Measurements from ENCODE around the gene PRXL2C. TPM values are rescaled to one million over a fixed set of nuclear protein-coding genes. Genes with fewer than 3 reads are reported as not detected.
"Not testable (repeated sequence)": the region's sequence is repeated elsewhere in the genome, so short reads cannot be mapped to it uniquely, and the experiment has no call there.

PRXL2C gene
- total and polyA plus RNA-seq, 5 donors: 10.6 to 27.3 (median 15.5) TPM

DNA sequence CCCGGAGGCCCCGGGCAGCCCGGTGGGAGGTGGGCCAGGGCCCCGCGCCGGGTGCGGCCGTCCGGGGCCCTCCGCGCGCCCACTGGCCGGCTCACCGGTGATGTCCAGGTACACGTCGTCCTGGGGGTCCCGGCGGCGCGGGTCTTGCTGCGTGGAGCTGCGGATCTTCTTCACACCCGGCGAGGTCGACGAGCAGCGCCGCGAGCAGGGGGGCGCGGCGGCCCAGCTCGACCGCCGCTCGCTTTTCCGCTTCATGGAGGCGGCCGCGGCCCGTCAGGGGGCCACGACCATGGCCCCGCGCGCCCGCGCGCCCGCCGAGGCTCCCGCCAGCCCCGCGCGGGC is 36.0 kb downstream of the PRXL2C start:
- H3K4me1 ChIP-seq (ENCODE audit: control insufficient read depth, insufficient read depth, low read length): no peaks in the 10 kb centered on the region
- under 1% methylated on average over 54 of the region's 54 CpGs for WGBS
- peak in 1 of 3 donors; percentile 61 for DNase-seq
- peak overlapping the region; percentile 94 for H3K4me3 ChIP-seq (ENCODE audit: low read length)
- peak overlapping the region; percentile 66 for H3K27ac ChIP-seq (ENCODE audit: low read length)
- no peaks in the 10 kb centered on the region for H3K9me3 ChIP-seq (ENCODE audit: control insufficient read depth, low read length)
- no peaks in the 10 kb centered on the region for H3K27me3 ChIP-seq (ENCODE audit: control insufficient read depth, insufficient read depth)
- ATAC-seq: peak; percentile 3 to 31
- intact Hi-C loops (cut with DNase I): no loop called here

GRCh38 chr9:96618209-96619123 is 36.7 kb downstream of the PRXL2C start:
- DNase-seq (peak; percentile 49 to 74 (median 68)), ATAC-seq (peak; percentile 34 to 52)
- Histone ChIP-seq H3K27me3 (ENCODE audit: control insufficient read depth, insufficient read depth) (no peaks in the 10 kb centered on the region), H3K4me3 (ENCODE audit: low read length) (peak overlapping the region; percentile 94), H3K9me3 (ENCODE audit: control insufficient read depth, low read length) (no peaks in the 10 kb centered on the region), H3K4me1 (ENCODE audit: control insufficient read depth, insufficient read depth, low read length) (no peaks in the 10 kb centered on the region), H3K27ac (ENCODE audit: low read length) (peak overlapping the region; percentile 38)
- WGBS: 6% methylated on average over 69 of the region's 69 CpGs
- intact Hi-C loops (cut with DNase I): no loop called here

DNA sequence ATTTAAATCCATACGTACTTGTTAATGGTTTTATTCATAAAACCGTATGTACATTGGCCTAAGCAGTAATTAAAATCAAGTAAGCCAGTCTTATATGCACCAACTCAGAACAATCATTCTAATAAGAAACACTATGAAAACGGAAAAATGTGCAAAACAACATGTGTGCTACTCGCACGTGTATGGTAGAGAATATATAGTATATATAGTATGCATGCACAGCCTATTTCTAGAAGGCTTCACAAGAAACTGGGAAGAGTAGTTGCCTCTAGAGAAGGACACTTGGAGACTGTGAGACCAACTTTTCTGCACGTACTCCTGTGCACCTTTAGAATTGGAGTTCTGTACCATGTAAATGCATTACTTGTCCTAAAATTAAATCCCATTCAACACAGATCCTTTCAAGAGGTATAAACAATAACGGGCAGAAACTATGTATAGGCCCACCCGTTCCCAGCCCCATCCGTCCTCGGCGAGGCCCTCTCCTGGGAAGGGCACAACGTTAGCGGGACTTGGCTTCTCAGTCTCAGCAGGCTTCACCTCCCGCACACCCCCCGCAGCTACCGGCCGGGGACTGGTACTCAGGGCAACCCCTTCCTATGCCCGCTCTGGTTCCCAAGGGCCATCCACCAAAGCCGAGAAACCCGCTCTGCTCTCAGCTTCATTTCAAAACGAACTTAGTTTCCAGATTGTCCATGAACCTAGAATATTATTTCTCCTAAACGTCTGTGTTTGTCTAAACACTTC is 37.5 kb downstream of the PRXL2C start:
- no peaks in the 10 kb centered on the region for H3K4me1 ChIP-seq (ENCODE audit: control insufficient read depth, insufficient read depth, low read length)
- 66% methylated on average over 22 of the region's 22 CpGs for WGBS
- intact Hi-C loops (cut with DNase I): no loop called here
- ATAC-seq: no peak
- DNase-seq: peak in 1 of 3 donors; percentile 61
- no peaks in the 10 kb centered on the region for H3K9me3 ChIP-seq (ENCODE audit: control insufficient read depth, low read length)
- H3K27me3 ChIP-seq (ENCODE audit: control insufficient read depth, insufficient read depth): no peaks in the 10 kb centered on the region
- H3K27ac ChIP-seq (ENCODE audit: low read length): peak overlapping the region; percentile 38
- peak overlapping the region; percentile 94 for H3K4me3 ChIP-seq (ENCODE audit: low read length)

DNA sequence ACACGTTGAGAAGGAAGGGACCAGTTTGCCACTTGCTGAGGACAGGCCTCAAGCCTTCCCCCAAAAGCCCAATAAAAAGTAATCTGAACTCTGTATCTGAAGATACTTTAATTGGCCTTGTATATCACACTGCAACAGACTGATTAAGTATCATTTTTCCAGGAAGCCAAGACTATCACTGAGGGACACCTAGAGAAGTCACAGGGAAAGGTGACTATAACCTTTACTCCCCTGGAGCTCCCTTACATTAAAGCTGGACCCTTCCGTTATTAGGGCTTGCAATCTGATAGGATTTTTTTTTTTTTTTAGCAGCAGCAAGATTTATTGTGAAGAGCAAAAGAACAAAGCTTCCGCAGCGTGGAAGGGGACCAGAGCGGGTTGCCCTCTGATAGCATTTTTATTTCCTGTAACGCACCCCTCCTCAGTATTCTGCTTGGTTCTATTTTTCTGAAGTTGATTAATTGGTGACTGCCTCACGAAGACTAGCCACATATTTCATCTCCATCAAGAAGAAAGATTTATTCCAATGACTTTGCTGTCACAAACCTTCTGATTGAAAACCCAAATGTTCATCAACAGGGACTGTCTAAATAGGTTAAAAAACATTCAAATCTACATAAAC is 38.2 kb downstream of the PRXL2C start:
- intact Hi-C loops (cut with DNase I): no loop called here
- Histone ChIP-seq H3K9me3 (ENCODE audit: control insufficient read depth, low read length) (no peaks in the 10 kb centered on the region), H3K27ac (ENCODE audit: low read length) (no peak overlapping the region), H3K4me3 (ENCODE audit: low read length) (no peak overlapping the region), H3K4me1 (ENCODE audit: control insufficient read depth, insufficient read depth, low read length) (no peaks in the 10 kb centered on the region), H3K27me3 (ENCODE audit: control insufficient read depth, insufficient read depth) (no peaks in the 10 kb centered on the region)
- 87% methylated on average over 7 of the region's 7 CpGs for WGBS
- ATAC-seq: no peak
- no peak for DNase-seq

- WGBS: 85% methylated on average over 6 of the region's 6 CpGs
- H3K9me3 ChIP-seq (ENCODE audit: control insufficient read depth, low read length): no peaks in the 10 kb centered on the region
- no peak overlapping the region for H3K4me3 ChIP-seq (ENCODE audit: low read length)
- H3K4me1 ChIP-seq (ENCODE audit: control insufficient read depth, insufficient read depth, low read length): no peaks in the 10 kb centered on the region
- no peak for ATAC-seq
- intact Hi-C loops (cut with DNase I): no loop called here
- H3K27ac ChIP-seq (ENCODE audit: low read length): no peak overlapping the region
- H3K27me3 ChIP-seq (ENCODE audit: control insufficient read depth, insufficient read depth): no peaks in the 10 kb centered on the region
- no peak for DNase-seq
Measured at GRCh38 chr9:96615411-96615810, 39.7 kb downstream of the PRXL2C start.

- H3K27me3 ChIP-seq (ENCODE audit: control insufficient read depth, insufficient read depth); H3K27ac ChIP-seq (ENCODE audit: low read length); DNase-seq; H3K9me3 ChIP-seq (ENCODE audit: control insufficient read depth, low read length); intact Hi-C loops (cut with DNase I); H3K4me1 ChIP-seq (ENCODE audit: control insufficient read depth, insufficient read depth, low read length); H3K4me3 ChIP-seq (ENCODE audit: low read length); ATAC-seq: not testable (repeated sequence)
- 89% methylated on average over 4 of the region's 4 CpGs for WGBS
Measured at GRCh38 chr9:96614664-96615063, 40.5 kb downstream of the PRXL2C start.

DNA sequence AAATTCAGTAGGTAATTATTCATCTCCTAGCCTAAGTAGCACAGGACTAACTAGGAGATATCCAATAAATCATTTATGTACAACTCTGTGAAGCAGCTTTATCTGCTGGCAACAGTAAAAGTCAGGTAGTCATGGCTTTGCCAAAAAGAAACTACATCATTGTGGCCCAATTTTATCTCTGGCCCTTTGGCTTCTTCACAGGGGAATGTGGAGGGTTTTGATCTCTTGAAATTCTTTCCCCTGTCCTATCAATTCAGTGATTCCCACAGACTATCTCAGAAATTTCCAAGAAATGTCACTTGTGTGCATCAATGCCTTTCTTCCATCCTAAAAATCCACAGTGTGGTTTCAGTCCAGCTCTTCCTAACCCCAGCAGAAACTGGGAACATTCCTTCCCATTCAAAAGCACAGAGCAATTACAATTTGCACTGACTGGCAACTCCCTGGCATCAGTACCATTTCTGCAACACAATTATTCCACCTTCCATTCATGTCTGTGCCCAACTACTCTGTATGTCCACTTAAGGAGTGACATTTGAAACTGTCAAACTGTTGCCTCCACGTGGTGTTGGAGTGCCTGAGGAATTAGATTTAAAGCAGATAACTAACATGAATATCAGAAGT is 42.0 kb downstream of the PRXL2C start:
- Histone ChIP-seq H3K4me3 (ENCODE audit: low read length) (no peak overlapping the region), H3K27me3 (ENCODE audit: control insufficient read depth, insufficient read depth) (no peaks in the 10 kb centered on the region), H3K4me1 (ENCODE audit: control insufficient read depth, insufficient read depth, low read length) (no peaks in the 10 kb centered on the region), H3K27ac (ENCODE audit: low read length) (peak overlapping the region; percentile 26), H3K9me3 (ENCODE audit: control insufficient read depth, low read length) (no peaks in the 10 kb centered on the region)
- ATAC-seq (peak in 1 of 2 donors; percentile 11), DNase-seq (no peak)
- intact Hi-C loops (cut with DNase I): no loop called here
- WGBS: 31% methylated on average over 1 of the region's 1 CpG

DNA sequence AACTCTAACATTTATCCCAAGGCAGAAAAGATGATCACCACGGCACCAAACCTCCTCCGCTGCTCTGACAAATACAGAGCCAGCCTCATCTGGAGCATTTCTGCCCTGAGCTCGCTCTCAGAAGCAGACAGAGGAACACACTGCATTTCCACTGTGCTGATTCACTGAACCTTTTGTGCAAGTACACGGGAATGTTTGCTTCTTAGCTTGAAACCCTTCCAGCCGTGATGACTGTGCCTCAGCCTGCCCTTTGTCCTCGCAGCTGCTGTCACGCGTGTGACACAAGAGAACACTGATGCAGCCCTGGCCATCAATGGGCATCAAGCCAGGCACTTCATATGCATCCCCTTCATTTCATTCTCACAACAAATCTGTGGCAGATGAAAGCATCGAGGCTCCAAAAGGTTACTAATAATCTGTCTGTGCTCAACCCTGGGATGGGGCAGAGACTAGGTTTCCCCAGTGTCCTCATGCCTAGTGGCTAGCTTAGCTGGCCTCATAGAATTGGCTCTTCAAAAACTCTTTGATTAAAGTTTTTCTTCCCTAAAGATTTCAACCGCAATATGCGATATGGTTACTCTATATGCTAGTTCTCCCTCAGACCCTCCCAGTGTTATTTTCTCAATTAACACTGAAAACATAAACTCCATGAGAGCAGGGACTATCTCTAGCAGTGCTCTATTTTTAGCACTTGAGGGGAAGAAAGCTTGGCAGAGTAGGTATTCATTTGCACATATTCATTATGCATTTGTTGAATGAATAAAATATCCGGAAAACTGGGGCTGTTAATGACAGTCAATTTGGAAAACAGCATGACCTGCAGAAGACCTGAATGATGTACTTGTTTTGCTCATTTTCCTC is 42.8 kb downstream of the PRXL2C start:
- intact Hi-C loops (cut with DNase I): no loop called here
- Histone ChIP-seq H3K9me3 (ENCODE audit: control insufficient read depth, low read length) (no peaks in the 10 kb centered on the region), H3K27ac (ENCODE audit: low read length) (peak overlapping the region; percentile 71), H3K4me1 (ENCODE audit: control insufficient read depth, insufficient read depth, low read length) (no peaks in the 10 kb centered on the region), H3K4me3 (ENCODE audit: low read length) (no peak overlapping the region), H3K27me3 (ENCODE audit: control insufficient read depth, insufficient read depth) (no peaks in the 10 kb centered on the region)
- WGBS: 37% methylated on average over 12 of the region's 12 CpGs
- ATAC-seq (peak; percentile 80 to 93), DNase-seq (peak; percentile 47 to 71 (median 66))

GRCh38 chr9:96611302-96611701 is 43.8 kb downstream of the PRXL2C start:
- H3K9me3 ChIP-seq (ENCODE audit: control insufficient read depth, low read length): no peaks in the 10 kb centered on the region
- 89% methylated on average over 3 of the region's 3 CpGs for WGBS
- no peaks in the 10 kb centered on the region for H3K27me3 ChIP-seq (ENCODE audit: control insufficient read depth, insufficient read depth)
- ATAC-seq: no peak
- H3K4me3 ChIP-seq (ENCODE audit: low read length): no peak overlapping the region
- H3K4me1 ChIP-seq (ENCODE audit: control insufficient read depth, insufficient read depth, low read length): no peaks in the 10 kb centered on the region
- no peak for DNase-seq
- no peak overlapping the region for H3K27ac ChIP-seq (ENCODE audit: low read length)
- intact Hi-C loops (cut with DNase I): no loop called here

DNA sequence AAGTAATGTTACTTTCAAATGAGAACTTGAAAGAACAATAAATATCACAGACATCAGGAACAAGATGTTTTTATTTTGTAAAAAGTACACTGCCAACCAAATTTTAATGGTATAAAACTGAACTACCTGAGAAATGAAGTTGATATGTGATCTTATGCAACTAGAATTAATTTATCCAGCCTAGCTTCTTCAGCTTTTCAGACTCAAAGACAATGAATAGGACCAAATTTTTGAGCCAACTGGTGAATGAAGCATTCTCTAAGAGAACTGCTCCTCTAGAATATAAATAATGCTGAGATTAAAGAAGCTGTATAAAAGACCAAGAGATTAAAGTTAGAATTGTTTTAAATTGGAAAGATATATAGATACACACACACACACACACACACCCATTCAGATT is 45.4 kb downstream of the PRXL2C start:
- DNase-seq (no peak), ATAC-seq (no peak)
- Histone ChIP-seq H3K27me3 (ENCODE audit: control insufficient read depth, insufficient read depth) (no peaks in the 10 kb centered on the region), H3K9me3 (ENCODE audit: control insufficient read depth, low read length) (no peaks in the 10 kb centered on the region), H3K4me1 (ENCODE audit: control insufficient read depth, insufficient read depth, low read length) (peaks cover 3% of the 10 kb centered on the region), H3K27ac (ENCODE audit: low read length) (no peak overlapping the region), H3K4me3 (ENCODE audit: low read length) (no peak overlapping the region)
- intact Hi-C loops (cut with DNase I): no loop called here

All from right cardiac atrium (tissue), 5 donors.